HG03575 (cell line): ENCODE data around the gene GPR83.

Experiments used
- ATAC-seq: cut with Tn5 transposase; IDR thresholded peaks from one replicate; pipeline ENCODE4 v1.9.1; 2021; ENCODE audit not compliant: unreplicated experiment, insufficient number of reproducible peaks, low FRiP score; ENCODE audit errors: extremely low read depth

Gene GPR83

DNA sequence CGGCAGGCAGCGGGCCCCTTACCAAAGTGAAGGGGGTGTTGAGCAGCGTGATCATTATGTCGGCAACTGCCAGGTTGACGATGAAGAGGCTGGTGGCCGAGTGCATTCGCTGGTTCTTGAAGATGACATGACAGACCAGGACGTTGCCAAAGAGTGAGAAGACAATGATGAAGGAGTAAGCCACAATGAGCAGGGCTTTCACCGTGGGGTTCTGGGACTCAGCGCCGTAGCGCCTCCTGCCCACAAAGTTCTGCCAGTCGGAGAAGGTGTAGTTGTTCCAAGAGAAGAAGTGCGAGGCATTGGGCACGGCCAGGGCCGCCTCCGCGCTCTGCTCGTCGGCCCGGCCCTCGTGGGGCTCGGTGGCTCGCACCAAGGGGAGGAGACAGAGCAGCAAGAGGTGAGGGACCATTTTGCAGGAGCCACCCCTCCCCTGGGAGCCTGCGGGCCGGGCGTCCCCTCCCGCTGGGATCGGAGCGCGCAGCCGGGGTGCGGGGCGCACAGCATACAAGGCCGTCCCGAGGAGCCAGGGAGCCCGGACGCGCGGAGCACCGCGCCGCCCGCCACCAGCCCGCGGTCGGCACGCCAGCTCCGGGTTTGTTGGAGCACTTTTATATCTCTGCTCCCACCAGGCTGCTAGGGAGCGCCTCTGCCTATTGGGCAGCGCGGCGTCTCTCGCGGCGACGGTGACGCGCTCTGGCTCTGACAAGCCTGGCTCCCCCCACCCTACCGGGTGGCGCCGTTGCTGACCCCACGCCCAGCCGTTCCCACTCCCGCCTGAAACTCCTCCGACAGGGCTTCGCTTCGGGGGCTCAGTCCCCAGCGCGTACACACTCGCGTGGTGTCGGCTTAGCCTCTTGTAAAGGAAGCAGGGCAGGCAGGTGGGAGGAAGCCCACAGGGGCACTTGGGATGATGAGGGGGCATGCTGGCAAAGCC lies at the start of gene GPR83:
TSS of gene GPR83 (minus strand) at position 581 of the 934 bp plus-strand sequence. CDS start at position 409, 172 bp downstream.
- ATAC-seq, result no peak

DNA sequence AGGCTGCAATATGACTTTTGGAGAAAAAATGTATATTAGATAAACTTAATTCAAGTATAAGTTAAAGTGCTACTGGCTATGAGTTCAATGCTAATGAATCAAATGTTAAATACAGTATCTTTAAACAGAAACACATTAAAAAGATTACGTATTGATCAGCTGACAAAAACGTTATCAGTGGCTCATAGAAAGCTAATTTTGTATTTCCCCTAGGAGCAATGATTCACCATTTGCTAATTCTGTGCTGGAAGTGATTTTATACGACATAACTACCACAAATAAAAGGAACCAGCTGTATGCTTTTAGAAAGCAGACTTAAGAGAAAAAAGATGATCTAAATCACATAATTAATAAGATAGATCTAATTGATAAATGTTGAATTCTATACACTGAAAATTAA lies 48.8 kb upstream of the GPR83 start:
- no peak for ATAC-seq

DNA sequence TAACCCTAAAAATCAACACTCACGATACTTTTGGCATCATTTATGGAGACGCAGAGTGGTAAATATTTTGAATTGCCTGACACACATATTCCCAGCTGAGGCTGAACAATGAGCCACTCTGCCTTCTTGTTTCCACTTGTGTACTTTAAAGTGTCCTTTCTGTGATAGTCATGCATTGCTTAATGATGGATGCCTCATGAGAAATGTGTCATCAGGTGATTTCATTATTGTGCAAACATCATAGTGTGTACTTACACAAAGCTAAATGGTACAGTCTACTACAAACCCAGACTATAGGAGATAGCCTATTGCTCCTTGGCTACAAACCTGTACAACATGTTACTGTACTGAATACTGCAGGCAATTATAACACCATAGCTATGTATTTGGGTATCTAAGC lies 48.2 kb upstream of the GPR83 start:
- ATAC-seq, result no peak

DNA sequence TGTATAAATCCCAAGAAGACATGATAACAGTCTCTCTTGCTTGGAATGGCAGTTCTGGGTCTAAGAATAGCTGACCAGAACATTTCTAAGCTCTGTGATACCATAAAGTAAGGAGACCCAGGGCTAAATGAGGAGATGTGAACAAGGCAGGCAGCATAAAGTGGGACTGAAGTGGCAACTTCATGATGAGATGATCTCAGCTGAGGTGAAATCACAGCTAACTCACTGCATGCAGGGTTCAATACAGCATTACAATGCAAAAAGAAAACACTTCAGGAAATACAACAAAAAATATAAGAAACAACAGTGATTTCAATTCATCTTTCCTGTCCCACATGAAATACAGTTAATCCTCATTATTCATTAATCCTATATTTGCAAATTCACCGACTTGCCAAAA lies 47.8 kb upstream of the GPR83 start:
- no peak for ATAC-seq

DNA sequence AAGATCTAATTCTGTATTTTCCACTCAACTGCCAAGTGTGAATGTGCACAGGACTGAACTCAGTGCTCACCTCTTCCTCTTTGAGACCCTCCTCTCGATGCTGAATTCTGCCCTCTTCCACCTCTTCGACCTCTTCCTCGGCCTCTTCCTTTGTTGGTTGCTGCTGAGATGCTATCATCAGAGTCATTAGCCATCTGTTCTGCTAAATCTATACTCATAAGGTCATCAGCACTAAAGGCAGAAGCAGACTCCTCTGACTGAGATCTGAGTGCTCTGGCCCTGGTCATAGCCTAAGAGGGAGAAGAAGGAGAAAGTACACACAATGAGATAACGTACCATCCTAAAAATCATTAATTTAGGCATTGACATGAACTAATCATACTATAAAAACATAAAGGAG lies 45.9 kb upstream of the GPR83 start:
- ATAC-seq, result no peak

DNA sequence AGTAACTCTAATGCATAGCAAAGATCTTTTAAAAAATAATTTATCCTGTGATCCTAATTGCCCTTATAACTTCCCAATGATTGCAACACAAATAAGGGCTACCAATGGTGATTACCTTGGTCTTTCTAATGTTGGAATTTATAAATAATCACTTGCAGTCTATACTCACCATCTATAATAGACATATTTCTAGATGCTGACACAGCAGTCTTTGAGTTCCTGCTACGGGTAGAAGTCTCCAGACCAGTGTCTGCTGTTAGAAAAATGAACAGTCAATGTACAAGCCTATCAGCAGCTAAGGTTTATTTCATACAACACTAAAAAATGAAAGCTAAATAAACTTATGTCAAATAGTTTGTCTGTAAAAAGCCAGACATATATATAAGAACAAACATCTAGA lies 44.4 kb upstream of the GPR83 start:
- no peak for ATAC-seq

DNA sequence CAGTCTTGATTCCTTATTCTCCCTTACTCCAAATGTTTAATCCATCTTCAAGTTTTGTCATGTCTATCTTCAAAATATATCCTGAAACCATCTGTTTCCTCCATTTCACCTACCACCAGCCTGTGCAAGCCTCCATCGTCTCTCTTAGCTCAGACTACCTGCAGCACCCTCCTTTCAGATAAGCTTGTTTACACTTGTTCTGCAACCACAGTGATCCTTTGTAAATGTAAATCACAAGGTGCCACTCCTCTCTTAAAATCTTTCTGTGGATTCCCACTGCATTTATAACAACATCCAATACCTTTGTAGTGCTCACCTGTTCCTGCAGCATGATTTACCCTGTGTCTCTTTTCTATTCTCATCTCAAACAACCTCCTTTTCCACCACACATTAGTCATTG lies 31.8 kb upstream of the GPR83 start:
- no peak for ATAC-seq

DNA sequence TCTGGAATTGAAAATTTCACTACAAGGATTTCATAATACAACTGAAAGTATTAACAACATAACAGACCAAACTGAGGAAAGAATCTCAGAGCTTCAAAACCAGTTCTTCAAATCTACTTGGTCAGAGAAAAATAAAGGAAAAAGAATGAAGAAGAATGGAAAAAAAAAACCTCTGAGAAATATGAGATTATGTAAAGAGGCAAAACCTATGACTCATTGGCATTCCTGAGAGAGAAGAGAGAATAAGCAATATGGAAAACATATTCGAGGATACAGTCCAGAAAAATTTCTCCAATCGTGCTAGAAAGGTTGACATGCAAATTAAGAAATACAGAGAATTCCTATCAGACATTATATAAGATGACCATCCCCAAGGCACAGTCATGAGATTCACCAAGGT lies 23.4 kb upstream of the GPR83 start:
- ATAC-seq, result no peak

DNA sequence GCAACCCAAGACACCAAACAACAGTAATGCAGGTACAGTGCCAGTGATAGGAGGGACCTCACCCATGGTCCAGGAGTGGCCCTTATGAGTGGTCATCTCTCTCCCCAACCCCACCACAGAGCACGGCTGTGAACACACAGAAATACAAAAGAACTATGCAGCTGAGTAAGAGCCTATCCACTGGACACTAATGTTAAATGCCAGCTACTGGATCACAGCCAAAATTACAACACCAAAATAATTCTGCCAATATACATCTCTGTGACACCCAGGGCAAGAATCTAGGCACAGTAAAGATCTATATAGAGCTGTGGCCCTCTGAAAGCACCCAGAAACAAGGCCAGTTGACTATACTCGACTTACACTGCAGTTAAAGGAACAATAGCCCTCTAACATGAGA lies 22.8 kb upstream of the GPR83 start:
- ATAC-seq, result no peak

DNA sequence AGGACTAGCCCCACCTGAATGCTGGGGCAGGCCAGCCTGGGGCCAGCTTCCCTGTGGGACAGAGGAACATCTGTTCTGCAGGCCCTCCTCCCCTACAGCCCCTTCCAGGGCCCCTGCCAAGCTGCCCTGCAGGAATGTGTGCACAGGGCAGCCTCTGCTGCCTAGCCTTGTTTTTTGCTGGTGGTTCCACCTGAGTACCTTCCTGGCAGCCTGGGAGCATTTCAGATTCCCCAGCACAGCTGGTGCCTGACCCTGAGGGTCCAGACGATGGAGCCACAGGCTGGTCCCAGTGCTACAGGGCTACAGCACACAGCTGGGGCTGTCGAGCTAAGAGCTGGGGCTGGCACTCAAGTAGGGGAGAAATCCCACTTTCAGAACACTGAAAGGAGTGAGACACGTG lies 22.3 kb upstream of the GPR83 start:
- ATAC-seq, result no peak

DNA sequence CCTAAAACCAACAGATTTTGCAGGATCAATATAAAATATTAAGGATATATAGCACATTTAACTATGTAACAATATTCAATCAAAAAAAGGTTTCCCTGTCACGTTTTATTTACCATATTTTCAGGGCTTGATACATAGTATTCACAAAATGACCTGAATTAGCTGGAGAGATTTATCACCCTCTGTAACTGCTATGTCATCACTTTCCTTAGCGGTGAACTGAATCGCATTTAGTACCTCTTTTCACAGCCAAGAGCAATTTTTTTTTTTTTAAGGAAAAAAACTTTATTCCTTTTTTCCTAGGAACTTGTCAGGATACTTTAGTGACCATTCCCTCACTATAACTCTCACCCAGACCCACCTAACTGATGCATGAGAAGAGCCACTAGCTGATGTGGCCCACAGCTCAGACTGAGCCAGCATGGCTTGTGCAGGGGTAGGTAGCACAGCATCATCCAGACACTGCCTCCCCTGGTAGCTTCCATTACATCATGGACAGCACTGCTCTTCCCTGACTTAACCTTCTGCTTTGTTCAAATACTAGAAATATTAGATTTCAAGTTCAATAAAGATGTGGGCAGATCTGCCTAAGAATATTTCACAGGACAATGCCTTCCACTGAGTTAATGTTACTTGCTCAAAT lies 17.0 kb upstream of the GPR83 start:
- no peak for ATAC-seq

DNA sequence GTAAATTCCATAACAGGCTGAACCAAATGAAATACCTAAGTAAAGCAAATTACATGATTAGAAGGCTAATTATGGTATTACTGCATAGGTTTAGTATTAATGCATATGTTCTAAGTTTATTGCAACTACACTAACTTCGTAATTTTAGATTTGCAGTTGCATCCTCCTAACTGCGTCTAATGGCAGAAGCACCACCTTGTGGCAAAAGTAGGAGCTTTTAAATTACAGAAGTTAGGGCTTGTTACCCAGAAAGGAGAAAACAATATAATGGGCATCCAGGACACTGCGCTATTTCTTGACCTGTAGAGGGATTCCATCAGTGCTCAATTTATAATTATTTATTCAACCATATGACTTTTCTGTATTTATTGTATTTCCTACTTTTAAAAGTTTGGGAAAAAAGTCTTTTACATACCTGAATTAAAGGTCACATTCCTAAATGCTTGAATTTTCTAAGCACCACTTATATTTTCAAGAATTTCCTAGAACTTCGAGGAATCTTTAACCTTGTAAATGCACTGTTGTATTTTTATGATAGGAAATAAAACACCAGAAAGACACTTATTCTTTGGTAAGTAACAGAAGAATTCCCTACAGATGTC lies 16.3 kb upstream of the GPR83 start:
- no peak for ATAC-seq

DNA sequence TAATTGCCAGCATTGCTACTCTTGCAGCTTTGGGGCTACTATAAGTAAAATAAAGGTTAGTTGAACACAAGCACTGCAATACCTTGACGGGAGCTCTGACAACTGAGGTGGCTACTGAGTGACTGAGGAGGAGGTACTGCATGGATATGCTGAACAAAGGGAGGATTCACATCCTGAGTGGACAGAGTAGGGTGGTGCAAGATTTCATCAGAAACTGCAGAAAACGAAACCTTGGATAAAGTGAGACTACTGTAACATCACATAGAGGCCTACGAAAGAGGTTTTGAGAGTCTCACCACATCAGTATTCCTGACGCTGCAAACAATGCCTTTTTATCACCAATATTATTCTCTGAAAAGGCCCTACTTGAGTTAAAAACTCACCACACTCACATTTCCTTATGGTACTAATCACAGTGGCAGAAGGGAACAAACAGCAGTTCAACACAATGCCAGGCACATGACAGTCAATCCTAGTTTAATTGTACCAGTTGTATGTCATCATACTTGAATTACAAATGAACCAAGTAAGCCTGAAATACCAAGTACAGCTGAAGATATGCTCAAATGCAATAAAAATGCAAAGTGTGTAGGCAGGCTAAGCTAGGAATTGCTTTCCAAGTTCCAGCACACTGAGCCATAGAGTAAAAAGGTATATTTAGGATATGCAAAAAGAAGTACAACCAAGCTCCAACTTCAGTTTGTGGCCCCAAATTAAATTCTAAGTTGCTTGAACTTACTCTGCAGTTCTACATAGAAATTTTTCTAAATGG lies 4.0 kb upstream of the GPR83 start:
- no peak for ATAC-seq

DNA sequence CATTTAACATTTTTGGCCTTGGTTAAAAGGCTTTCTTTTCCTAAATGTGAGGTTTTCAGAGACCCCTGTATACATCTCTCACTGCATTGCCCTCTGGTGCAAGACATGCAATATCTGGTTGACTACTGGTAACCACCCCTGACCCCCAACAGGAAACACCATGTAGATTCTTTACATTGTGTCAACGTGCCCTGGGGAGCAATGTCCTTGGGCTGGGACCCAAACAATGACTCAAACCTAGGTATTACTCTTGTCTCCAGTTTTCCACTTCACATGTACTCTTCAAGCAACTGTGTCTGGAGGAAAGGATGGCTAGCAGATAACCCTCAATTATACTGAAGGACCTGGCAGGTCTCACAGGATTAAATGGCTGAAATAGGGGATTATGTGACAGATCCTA lies 1.1 kb upstream of the GPR83 start:
- ATAC-seq, result no peak

DNA sequence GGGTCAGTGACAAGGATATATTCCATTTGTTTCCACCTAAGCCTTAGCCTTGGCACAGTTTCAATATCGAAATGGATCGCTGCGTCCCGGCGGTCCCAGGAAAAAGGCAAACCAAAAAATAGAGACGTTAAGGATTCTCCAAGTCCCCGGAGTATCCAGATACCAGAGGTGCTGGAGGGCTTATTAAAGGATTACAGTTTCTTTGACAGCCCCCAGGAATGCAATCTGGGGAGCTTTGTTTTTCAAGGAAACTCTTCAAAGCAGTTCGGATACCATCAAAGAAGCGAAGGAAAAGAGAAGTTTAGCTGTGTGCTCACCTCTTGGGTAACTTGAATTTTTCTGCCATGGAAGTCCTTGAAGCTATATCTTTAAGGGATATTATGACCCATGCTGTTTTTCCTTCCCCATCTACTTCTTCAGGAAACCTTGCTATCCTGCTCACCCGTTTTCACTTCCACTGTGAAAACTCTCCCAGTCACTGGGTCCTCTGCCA lies 600 bp upstream of the GPR83 start:
- ATAC-seq, result no peak

DNA sequence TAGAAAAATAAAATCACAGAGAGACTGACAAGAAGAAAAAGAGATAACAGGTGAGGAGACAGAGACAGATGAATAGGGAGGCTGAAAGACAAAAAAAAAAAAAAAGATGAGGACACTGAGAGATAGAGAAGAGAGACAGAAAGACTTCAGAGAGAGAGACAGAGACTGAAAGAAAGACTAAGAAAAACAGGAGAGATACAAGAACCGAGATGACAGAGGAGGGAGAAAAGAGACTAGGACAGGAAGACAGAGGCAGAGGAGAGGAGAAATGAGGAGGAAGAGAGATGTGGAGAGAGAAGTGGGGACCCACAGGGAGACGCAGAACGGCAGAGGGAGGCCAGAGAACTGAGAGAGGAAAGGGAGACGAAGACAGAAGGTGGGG lies 771 bp downstream of the GPR83 start:
- ATAC-seq, result no peak

DNA sequence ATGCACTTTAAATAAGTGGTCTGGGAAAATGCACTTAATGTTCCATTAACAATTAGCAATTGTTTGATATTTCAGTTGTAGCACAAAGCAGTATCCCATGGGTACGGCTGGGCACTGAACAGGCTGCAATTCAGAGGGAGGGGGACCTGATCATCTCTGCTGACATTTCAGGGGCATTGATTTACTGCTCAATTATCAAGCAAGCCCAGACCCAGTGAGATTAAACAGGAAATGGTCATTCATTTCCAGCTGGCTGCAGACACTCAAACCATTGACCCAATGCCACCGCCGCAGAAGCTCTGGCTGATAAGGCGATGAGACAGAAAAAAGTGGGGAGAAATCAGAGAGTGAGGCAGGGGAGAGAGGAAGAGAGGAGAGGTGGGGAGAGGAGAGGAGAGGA lies 1.2 kb downstream of the GPR83 start:
- no peak for ATAC-seq

DNA sequence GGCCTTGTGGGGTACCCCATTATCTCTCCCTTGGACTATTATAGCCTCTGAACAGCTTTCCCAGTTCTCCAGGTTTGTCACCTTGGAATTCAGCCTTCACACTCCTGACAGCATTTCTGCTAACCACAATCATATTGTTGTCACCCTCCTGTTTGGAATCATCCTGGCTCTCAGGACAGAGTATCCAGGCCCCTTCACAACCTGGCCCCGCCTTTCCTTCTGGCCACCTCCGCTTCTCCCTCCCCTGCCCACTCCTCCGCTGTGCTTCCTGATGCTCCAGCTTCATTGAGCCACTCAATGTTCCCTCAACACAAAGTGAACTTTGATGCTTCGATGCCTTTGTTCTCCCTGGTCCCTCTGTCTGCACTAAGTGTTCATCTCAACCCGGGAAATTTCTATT lies 3.1 kb downstream of the GPR83 start:
- ATAC-seq, result no peak

DNA sequence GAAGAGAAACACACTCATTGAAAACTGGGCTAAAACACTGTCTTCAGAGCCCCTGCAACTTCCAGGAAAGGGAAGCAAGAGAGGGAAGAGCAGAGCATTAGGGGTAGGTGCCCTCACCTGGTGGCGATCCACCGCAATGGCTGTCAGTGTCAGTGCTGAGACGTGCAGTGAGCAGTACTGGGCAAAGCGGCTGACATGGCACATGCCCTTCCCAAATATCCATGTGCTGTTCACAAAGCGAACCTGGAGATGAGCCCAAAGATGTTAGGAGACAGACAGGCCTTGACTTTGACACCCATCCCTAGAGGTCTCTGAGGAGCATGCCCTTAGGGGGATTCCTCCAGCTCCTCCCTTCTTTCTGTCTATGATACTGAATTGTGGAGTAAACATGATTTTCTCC lies 4.9 kb downstream of the GPR83 start:
- no peak for ATAC-seq
